GM12878 (cell line): ENCODE results near the gene CIDEC. TPM values are rescaled to one million over a fixed set of nuclear protein-coding genes. Genes with fewer than 3 reads are reported as not detected.

Experiments
- ATAC-seq: fragments of 200-7000 bp; cut with Tn5 transposase; 3 replicates; pipeline ENCODE4 v1.9.1; 2020; ENCODE audit warnings: mild to moderate bottlenecking, moderate library complexity
- BruUV-seq: library from RNA; stranded (reverse); fragments of 400-500 nt; replicated peaks from 2 replicates; lab custom pipeline; 2021; lab: Mats Ljungman, UMichigan
- CTCF ChIA-PET: fragments of 300-600 bp; sonication (Branson Sonifier 250); formaldehyde crosslinking; extraction: SDS; loops from one replicate; lab custom pipeline; 2021; ENCODE audit warnings: inconsistent platforms; lab: Yijun Ruan, JAX
- POLR2A ChIA-PET: fragments of 350-600 bp; formaldehyde crosslinking; extraction: SDS; loops from one replicate; lab custom pipeline; 2021; ENCODE audit warnings: inconsistent platforms; lab: Charles Lee
- RAD21 ChIA-PET: fragments of 300-600 bp; sonication (Branson Sonifier 250); formaldehyde crosslinking; loops from one replicate; lab custom pipeline; 2023; ENCODE audit warnings: antibody characterized with exemption; ENCODE audit not compliant: unreplicated experiment; lab: Charles Lee
- SMC1A ChIA-PET: fragments of 300-600 bp; sonication (Branson Sonifier 250); formaldehyde crosslinking; loops from one replicate; lab custom pipeline; 2023; ENCODE audit not compliant: unreplicated experiment, uncharacterized antibody; lab: Charles Lee
- DNase-seq: peaks from one replicate; pipeline ENCODE4 v3.0.0-alpha.2; 2011; ENCODE audit warnings: low read depth, low spot score
- FAIRE-seq: peaks from 3 replicates; lab custom pipeline; 2011; peaks lifted over from hg19 to GRCh38; lab: Jason Lieb, UNC
- H2AFZ ChIP-seq: 2 replicates; pipeline ENCODE4 v1.6.0; 2011; ENCODE audit warnings: low read depth, low read length, control low read depth; ENCODE audit not compliant: control insufficient read depth
- H3K27ac ChIP-seq: 2 replicates; pipeline ENCODE4 v1.5.1; 2011; ENCODE audit warnings: control low read depth; ENCODE audit not compliant: control insufficient read depth, insufficient read depth
- H3K27me3 ChIP-seq, 2 experiments: replicated peaks in 1 of 2; 2 replicates each; pipeline versions ENCODE4 v1.6.0 to v1.6.1; 2011; ENCODE audit warnings: low read length in 1 of 2; ENCODE audit not compliant: control insufficient read depth in 2 of 2, insufficient read depth in 2 of 2
- H3K36me3 ChIP-seq, 2 experiments: 2 replicates each; pipeline ENCODE4 v1.5.1; 2011; ENCODE audit warnings: low read length in 1 of 2; ENCODE audit not compliant: control insufficient read depth in 2 of 2, insufficient read depth in 2 of 2
- H3K4me1 ChIP-seq: 2 replicates; pipeline ENCODE4 v1.6.1; 2011; ENCODE audit warnings: mild to moderate bottlenecking, low read length, moderate library complexity, mixed read lengths; ENCODE audit not compliant: control insufficient read depth, insufficient read depth
- H3K4me2 ChIP-seq: 2 replicates; pipeline ENCODE4 v1.6.0; 2011; ENCODE audit warnings: control low read depth; ENCODE audit not compliant: control insufficient read depth, insufficient read depth
- H3K4me3 ChIP-seq: fragments of 200-600 bp; sonication (generic); 2 replicates; pipeline ENCODE4 v1.5.1; 2016
- H3K79me2 ChIP-seq: 2 replicates; pipeline ENCODE4 v1.6.0; 2011; ENCODE audit warnings: low read length; ENCODE audit not compliant: control insufficient read depth, insufficient read depth
- H3K9ac ChIP-seq: 2 replicates; pipeline ENCODE4 v1.8.0; 2011; ENCODE audit warnings: low read length, control low read depth, mixed read lengths; ENCODE audit not compliant: control insufficient read depth, insufficient read depth
- H3K9me3 ChIP-seq: replicated peaks from 3 replicates; pipeline ENCODE4 v1.5.1; 2011; ENCODE audit warnings: mild to moderate bottlenecking, low read length; ENCODE audit not compliant: control insufficient read depth, insufficient read depth
- H4K20me1 ChIP-seq: 2 replicates; pipeline ENCODE4 v1.6.0; 2011; ENCODE audit not compliant: control insufficient read depth, insufficient read depth
- ASH2L ChIP-seq: fragments of 300-600, 200-600 bp; sonication (generic); IDR thresholded peaks from 2 replicates; pipeline ENCODE4 v1.6.1; 2017; ENCODE audit warnings: low read depth, mild to moderate bottlenecking, borderline replicate concordance
- EP300 ChIP-seq, 2 experiments: fragments of 150-350 bp in 1 of 2; IDR thresholded peaks; 2 replicates each; pipeline ENCODE4 v1.6.1; 2011 to 2012; ENCODE audit warnings: low read depth in 2 of 2, low read length in 2 of 2, borderline replicate concordance in 1 of 2, improper control_type of control experiment in 1 of 2, inconsistent platforms in 1 of 2; ENCODE audit not compliant: control insufficient read depth in 1 of 2
- EZH2 ChIP-seq: IDR thresholded peaks from 2 replicates; pipeline ENCODE4 v1.6.1; 2012; ENCODE audit warnings: low read depth, mild to moderate bottlenecking, control low read depth, inconsistent platforms, low read length, borderline replicate concordance; ENCODE audit not compliant: control insufficient read depth
- FOXK2 ChIP-seq: fragments of 450-650 bp; IDR thresholded peaks from 2 replicates; pipeline ENCODE4 v1.6.1; 2017; ENCODE audit warnings: mild to moderate bottlenecking, moderate library complexity
- HDAC6 ChIP-seq: fragments of 200-600 bp; sonication (generic); IDR thresholded peaks from one replicate; pipeline ENCODE4 v1.8.0; 2017; ENCODE audit warnings: antibody characterized with exemption; ENCODE audit not compliant: unreplicated experiment
- KAT2A ChIP-seq: conservative IDR thresholded peaks from 2 replicates; pipeline ENCODE4 v1.6.1; 2011; ENCODE audit warnings: low read depth, low read length; ENCODE audit not compliant: control insufficient read depth
- MTA2 ChIP-seq: fragments of 450-650 bp; IDR thresholded peaks from 2 replicates; pipeline ENCODE4 v1.6.1; 2016; ENCODE audit warnings: low read depth, mild to moderate bottlenecking, moderate library complexity
- PKNOX1 ChIP-seq: fragments of 450-650 bp; IDR thresholded peaks from 2 replicates; pipeline ENCODE4 v1.6.1; 2016; ENCODE audit warnings: mild to moderate bottlenecking
- RBBP5 ChIP-seq: fragments of 200-600 bp; sonication (generic); conservative IDR thresholded peaks from 2 replicates; pipeline ENCODE4 v1.6.1; 2016
- RELB ChIP-seq: fragments of 450-650 bp; IDR thresholded peaks from 2 replicates; pipeline ENCODE4 v1.6.1; 2017; ENCODE audit warnings: low read depth, mild to moderate bottlenecking, moderate library complexity
- RUNX3 ChIP-seq: IDR thresholded peaks from 2 replicates; pipeline ENCODE4 v1.6.1; 2012; ENCODE audit warnings: low read length, inconsistent platforms
- TCF12 ChIP-seq: IDR thresholded peaks from 2 replicates; pipeline ENCODE4 v1.6.1; 2011; ENCODE audit warnings: low read depth, mild to moderate bottlenecking, low read length
- USF2 ChIP-seq: IDR thresholded peaks from 2 replicates; pipeline ENCODE4 v1.6.1; 2011; ENCODE audit warnings: low read depth, low read length, improper control_type of control experiment, borderline replicate concordance
- WRNIP1 ChIP-seq: IDR thresholded peaks from 2 replicates; pipeline ENCODE4 v1.6.1; 2011; ENCODE audit warnings: low read depth, low read length, improper control_type of control experiment, borderline replicate concordance
- ZNF274 ChIP-seq: IDR thresholded peaks from one replicate; pipeline ENCODE4 v1.8.0; 2011; ENCODE audit not compliant: insufficient read length, insufficient read depth
- ZNF687 ChIP-seq: fragments of 450-650 bp; IDR thresholded peaks from 2 replicates; pipeline ENCODE4 v1.6.1; 2017; ENCODE audit warnings: mild to moderate bottlenecking, moderate library complexity
- WGBS: methylation state at CpG from one replicate; pipeline ENCODE4 v1.1.6; 2016; ENCODE audit warnings: low lambda C conversion rate; ENCODE audit not compliant: insufficient replicate concordance, insufficient coverage; ENCODE audit errors: missing lambda C conversion rate; 5-methylcytosine and 5-hydroxymethylcytosine counted together
- in situ Hi-C: fragments of 300-500 bp; cut with MboI; formaldehyde crosslinking; loops from 9 replicates; pipeline ENCODE4 v1.14.3; 2018; ENCODE audit warnings: mixed read lengths
- intact Hi-C: fragments of 100-400 bp; cut with micrococcal nuclease; formaldehyde crosslinking; loops from one replicate; pipeline ENCODE4 v1.14.2; 2022; ENCODE audit not compliant: unreplicated experiment
- polyA plus RNA-seq, 11 experiments: library from polyadenylated mRNA; depleted of rRNA in 4 of 11; unstranded in 6 of 11; stranded (reverse) in 5 of 11; fragments of >200 nt; fragmentation: Nextera tagmentation in 4 of 11; fragmentation: Illumina TruSeq in 1 of 11; extraction: Ambion mirVana in 4 of 11; extraction: Trizol in 1 of 11; gene quantifications; 1 replicate in 1 of 11; 2 replicates in 10 of 11; pipeline versions ENCODE4 v1.2.1 to v1.2.3, GENCODE V29; 2011 to 2016; ENCODE audit warnings: inconsistent platforms in 2 of 11, missing spikeins in 2 of 11, low read depth in 1 of 11
- total RNA-seq, 4 experiments: library from RNA; depleted of rRNA in 3 of 4; stranded (reverse); fragments of >200 nt in 3 of 4; fragmentation: Illumina TruSeq in 1 of 4; extraction: Trizol in 1 of 4; gene quantifications; 2 replicates each; pipeline versions ENCODE4 v1.2.1 to v1.2.3, GENCODE V29; 2013 to 2021

Gene CIDEC
- total and polyA plus RNA-seq, 10 of the 15 experiments (the other 5 are each of a cell fraction or from before 2014, with no cell fraction given), result 0.10 to 0.49 TPM; not detected in 8

- no TSS peak for BruUV-seq
- H2AFZ ChIP-seq, result no peak overlapping the region
- TF ChIP-seq FOXK2 (no peak), ASH2L (no peak), EZH2 (no peak), WRNIP1 (no peak), RBBP5 (no peak), ZNF274 (no peak), KAT2A (no peak), ZNF687 (no peak), HDAC6 (no peak), RUNX3 (no peak), MTA2 (no peak), RELB (no peak), EP300 (IDR thresholded peaks at IDR 0.05; ENCODE audit: borderline replicate concordance in 1 of 2, control insufficient read depth in 1 of 2, low read depth in 2 of 2, low read length in 2 of 2) (no peak), TCF12 (no peak), USF2 (no peak), PKNOX1 (no peak)
These were observed 15.7 kb downstream of the CIDEC start for GRCh38 chr3:9864200-9864927.

More at GRCh38 chr3:9864200-9864927, 15.7 kb downstream of the CIDEC start:
- H3K4me2 ChIP-seq, result no peak overlapping the region
- no peak for DNase-seq
- H3K9ac ChIP-seq, result no peak overlapping the region
- no peak for ATAC-seq
- H3K36me3 ChIP-seq, result no peaks in the 10 kb centered on the region
- H3K4me3 ChIP-seq, result no peak overlapping the region
- peaks cover 2 to 3% of the 10 kb centered on the region in 2 experiments; a peak in 2 of 4 replicates for H3K27me3 ChIP-seq
- POLR2A ChIA-PET, result no interaction called here
- H3K79me2 ChIP-seq, result no peaks in the 10 kb centered on the region
- no peaks in the 10 kb centered on the region for H3K9me3 ChIP-seq
- no peaks in the 10 kb centered on the region for H3K4me1 ChIP-seq
- FAIRE-seq, result no peak
- CTCF ChIA-PET, result interaction anchor here (1.0 to 2.7 kb wide), 3 partner anchors 12 to 69 kb away, joined by 3 to 6 read pairs (median 6); partner anchors contain the start of gene CRELD1
- no peak overlapping the region for H3K27ac ChIP-seq
- 71% methylated on average over 16 of the region's 16 CpGs for WGBS
- RAD21 ChIA-PET, result no interaction called here
- H4K20me1 ChIP-seq, result no peaks in the 10 kb centered on the region
- intact Hi-C loops (no loop called here), in situ Hi-C loops (no loop called here)
- SMC1A ChIA-PET, result no interaction called here
